Head of caudate nucleus (tissue), 42 donors: ENCODE data around the gene CELA3A.
A peak's percentile ranks its signal among the peaks of the same experiment; 100 is the strongest.
"Not testable (repeated sequence)": the region's sequence is repeated elsewhere in the genome, so short reads cannot be mapped to it uniquely, and the experiment has no call there.

Source experiments
- DNase-seq, 42 donors: peaks; one replicate each; pipeline versions ENCODE4 v3.0.0 to v3.0.0-alpha.2; 2020 to 2021; ENCODE audit warnings: mixed read lengths in 7 of 42
- intact Hi-C: fragments of 100-400 bp; cut with DNase I; formaldehyde crosslinking; loops from one replicate; pipeline ENCODE4 v1.15.0; 2022

The CELA3A gene

DNA sequence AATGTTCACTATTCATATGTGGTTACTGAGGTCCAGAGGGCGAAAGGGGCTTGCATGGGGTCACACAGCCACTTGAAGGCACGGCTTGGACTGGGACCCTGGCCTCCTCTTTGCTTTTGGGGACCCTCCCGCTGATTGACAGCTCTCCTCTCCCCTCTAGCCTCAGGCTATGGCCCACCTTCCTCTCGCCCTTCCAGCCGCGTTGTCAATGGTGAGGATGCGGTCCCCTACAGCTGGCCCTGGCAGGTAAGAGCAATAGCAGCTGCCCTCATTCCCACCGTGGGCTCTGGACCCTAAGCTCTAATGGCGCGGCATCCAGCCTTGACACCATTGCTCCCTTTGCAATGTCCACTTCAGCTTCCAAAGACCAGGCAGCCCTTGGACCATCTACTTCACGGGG is 23.2 kb upstream of the CELA3A start:
- intact Hi-C loops, DNase-seq: not testable (repeated sequence)

DNA sequence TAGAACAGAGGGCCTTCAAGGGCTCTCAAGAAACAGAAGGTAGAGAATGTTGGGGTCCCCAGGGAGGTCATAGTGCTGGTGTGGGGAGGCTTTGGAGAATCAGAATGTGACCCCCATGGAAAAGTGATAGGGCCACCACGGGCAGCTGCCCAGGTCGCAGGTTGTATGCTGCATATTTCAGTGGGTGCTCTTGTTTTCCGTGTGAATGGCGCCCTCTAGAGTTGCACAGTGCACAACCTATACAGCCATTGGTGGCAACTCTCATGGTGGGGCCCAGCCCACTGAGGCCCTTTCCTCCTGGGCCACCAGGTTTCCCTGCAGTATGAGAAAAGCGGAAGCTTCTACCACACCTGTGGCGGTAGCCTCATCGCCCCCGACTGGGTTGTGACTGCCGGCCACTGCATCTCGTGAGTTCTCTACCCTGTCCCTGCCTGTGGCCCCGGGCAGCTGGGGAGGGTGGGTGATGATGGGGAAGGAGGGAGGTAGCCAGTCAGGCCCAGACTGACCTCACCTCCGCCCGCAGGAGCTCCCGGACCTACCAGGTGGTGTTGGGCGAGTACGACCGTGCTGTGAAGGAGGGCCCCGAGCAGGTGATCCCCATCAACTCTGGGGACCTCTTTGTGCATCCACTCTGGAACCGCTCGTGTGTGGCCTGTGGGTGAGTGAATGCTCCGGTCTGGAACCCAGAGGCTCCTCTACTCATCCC is 20.8 kb upstream of the CELA3A start:
- intact Hi-C loops, result not testable (repeated sequence)
- DNase-seq, result peak in 5 of 42 donors; percentile 14 to 65 (median 30)

DNA sequence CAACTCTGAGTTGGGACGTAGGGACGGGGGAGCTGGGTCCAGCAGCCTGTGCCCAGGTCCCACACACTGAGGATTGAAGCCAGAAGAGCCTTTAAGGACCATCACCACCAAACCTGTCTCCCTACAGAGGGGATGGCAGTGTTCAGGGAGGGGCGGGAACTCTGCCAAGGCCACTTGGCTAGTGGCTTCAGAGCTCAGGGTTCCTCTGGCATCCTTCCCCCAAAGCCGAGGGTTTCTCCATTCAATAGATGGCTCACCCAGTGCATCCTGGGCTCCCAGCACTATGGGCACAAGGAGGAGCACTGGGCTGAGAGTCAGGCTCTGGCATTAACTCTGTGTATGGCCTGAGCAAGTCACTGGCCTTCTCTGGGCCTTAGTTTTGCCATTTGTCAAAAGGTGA is 20.2 kb upstream of the CELA3A start:
- DNase-seq, intact Hi-C loops: not testable (repeated sequence)

DNA sequence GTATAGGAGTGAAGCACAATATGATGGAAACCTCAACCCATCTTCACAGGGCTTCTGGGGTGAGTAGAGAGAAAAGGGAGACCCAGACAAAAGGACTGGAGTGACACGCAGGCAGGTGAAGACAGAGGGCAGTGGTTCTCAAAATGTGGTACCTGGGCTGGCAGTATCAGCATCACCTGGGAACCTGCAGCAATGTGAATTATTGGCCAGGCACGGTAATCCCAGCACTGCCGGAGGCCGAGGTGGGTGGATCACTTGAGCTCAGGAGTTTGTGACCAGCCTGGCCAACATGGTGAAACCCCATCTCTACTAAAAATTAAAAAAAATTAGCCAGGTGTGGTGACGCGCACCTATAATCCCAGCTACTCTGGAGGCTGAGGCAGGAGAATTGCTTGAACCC is 19.3 kb upstream of the CELA3A start:
- intact Hi-C loops, DNase-seq: not testable (repeated sequence)

DNA sequence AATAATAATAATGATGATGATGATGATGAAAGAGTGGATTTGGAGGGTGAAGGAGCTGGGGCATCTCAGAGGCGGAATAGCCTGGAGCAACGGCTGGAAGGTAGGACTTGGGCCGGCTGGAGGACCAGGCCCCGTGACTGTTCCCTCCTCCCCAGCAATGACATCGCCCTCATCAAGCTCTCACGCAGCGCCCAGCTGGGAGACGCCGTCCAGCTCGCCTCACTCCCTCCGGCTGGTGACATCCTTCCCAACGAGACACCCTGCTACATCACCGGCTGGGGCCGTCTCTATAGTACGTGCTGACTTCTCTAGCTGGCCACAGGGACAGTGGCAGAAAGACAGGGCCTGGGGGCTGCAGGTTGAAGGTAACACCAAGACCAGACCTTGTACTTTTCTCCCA is 17.9 kb upstream of the CELA3A start:
- DNase-seq, intact Hi-C loops: not testable (repeated sequence)

DNA sequence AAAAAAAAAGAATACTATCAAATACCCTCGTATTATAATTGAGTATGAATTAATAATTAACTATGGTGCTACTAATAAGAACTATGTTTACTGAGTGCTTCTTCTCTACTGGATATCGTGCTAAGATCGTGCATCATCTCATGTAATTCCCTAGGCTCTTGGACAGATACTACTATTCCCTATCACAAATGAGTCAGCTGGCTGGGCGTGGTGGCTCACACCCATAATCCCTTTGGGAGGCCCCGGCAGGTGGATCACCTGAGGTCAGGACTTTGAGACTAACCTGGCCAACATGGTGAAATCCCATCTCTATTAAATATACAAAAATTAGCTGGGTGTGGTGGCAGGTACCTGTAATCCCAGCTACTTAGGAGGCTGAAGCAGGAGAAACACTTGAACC is 15.6 kb upstream of the CELA3A start:
- intact Hi-C loops, DNase-seq: not testable (repeated sequence)

DNA sequence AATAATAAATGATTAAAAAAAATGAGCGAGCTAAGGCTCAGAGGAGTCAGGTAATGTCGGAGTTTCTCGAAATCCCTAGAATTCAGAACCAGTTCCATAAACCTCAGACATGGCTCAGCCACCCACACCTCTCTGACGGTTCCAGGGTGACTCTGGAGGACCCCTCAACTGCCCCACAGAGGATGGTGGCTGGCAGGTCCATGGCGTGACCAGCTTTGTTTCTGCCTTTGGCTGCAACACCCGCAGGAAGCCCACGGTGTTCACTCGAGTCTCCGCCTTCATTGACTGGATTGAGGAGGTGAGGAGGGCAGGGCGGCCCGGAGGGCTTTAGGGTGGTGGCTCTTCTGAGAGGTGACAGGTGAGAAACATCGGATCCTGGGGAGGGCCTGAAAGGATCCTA is 15.1 kb upstream of the CELA3A start:
- intact Hi-C loops, result not testable (repeated sequence)

DNA sequence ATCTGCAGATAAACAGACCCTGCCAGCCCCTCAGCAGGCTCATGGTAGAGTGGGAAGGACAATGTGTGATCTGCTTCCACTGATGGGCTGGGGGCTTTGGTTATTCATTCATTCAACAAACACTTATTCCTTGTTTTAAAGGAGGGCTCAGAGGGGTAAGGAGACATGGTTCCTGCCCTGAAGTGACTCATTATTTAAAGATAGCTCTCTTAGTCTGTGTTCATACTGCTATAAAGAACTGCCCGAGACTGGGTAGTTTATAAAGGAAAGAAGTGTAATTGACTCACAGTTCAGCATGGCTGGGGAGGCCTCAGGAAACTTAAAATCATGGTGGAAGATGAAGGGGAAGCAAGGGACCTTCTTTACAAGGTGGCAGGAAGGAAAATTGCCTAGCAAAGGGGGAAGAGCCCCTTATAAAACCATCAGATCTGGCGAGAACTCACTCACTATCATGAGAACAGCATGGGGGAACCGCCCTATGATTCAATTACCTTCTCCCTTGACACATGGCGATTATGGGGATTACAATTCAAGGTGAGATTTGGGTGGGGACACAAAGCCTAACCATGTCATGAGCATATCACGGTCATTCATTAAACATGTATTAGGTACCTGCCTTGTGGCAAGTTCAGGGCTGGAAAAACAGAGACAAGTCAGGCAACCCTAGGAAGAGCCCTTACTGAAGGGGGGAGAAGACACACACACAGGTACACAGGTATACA is 11.6 kb upstream of the CELA3A start:
- DNase-seq, intact Hi-C loops: not testable (repeated sequence)

More for the DNA sequence above, 15.1 kb upstream of the CELA3A start:
- DNase-seq, result not testable (repeated sequence)

DNA sequence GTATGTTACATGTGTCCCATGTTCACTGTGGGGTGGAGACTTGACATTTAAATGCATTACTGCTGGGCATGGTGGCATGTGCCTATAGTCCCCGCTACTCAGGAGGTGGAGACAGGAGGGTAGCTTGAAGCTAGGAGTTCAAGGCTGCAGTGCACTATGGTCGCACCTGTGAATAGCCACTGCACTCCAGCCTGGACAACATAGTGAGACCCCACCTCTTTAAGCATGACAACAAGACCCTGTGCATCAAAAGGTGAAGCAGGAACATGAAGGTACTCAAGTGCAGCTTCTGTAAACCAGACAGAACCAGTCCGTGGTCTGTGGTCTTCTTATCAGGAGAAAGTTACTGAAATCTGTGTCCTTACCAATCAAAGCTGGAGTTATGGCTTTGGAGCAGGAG is 9.3 kb upstream of the CELA3A start:
- intact Hi-C loops, DNase-seq: not testable (repeated sequence)

DNA sequence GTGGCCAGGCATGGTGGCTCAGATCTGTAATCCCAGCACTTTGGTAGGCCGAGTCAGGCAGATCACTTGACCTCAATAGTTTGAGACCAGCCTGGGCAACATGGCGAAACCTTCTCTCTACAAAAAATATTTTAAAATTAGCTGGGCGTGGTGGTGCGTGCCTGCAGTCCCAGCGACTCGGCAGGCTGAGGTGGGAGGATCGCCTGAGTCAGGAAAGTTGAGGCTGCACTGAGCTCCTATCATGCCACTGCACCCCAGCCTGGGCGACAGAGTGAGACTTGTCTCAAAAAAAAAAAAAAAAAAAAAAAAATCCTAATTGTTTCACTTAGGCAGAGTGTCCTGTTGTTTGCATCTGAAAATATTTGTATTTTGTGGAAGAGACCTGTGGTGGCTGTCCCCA is 6.7 kb upstream of the CELA3A start:
- peak in 1 of 42 donors; percentile 8 for DNase-seq
- intact Hi-C loops, result not testable (repeated sequence)

DNA sequence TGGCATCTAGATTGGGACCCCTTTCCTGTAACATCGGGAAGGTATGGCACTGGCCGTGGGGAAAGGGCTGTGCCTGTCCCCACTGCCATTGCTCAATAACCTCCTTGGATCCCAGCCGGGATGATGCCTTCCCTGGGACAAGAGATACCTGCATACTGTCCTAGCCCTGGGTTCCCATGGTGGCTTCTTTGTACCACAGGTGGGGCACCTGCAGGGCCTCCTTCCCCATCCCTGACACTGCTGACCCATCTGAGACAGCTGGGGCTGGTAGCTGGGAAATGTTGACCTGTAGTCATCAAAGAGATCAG is 4.8 kb upstream of the CELA3A start:
- intact Hi-C loops, DNase-seq: not testable (repeated sequence)

DNA sequence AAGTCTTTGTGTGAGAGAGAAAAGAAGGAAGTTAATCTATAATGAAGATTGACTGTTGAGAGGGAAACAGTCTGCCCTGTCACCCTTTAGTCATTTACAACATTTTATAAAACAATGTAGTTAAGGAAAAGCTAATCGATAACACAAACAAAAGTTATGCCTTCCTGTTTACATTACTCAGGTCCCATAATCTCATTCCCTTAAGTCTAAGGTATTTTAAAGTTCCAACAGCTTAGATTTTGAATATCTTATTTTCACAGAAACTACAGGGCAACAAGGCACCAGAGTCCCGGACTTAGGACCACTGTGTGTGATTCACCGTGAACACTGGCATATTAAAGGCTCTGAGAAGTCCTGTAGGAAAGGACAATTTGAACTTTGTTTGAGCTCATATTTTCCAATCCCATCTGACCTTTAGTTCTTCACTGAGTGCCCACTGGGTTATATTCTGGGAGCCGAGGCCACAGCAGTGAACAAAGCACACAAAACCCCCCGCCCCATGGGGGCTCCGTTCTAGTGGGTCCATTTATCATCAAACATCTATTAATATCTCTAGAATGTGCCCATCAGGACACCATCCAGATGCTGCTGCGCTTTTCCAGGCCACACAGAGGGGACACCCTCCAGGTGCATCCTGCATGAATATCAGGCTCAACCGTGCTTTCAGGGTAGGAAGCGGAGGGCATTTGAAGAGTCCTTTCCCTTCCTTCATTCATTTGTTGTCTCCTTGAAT is 3.4 kb upstream of the CELA3A start:
- DNase-seq, intact Hi-C loops: not testable (repeated sequence)

DNA sequence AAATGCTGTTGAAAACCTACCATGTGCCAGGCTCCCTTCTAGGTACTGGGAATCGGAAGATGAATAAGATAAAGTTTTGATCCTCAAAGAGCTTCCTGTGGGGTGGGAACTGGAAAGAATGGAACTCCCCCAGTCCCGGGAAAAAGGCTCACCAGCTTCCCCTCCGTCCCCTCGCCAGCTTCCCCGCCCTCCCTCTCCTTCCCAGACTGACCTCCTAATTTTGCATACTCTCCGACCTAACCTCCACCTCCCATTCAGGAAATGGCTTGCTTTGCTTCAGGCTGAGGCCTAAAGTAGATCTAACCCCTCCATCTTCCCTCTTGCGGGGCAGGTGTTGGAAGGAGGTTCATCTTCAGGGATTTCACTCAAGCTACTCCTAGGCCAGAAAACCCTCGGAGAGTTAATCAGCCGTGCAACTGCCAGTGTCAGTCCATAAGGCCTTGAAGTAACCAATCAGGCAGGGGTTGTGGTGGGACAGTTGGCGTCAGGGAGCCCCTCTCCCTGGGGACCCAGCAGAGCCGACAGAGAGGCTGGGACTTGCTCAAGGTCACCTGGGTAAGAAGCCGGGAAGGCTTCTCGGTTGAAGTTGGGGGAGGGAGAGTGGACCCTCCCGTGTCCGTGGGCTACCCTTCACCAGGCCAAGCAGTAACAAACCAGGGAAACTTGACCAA is 2.7 kb upstream of the CELA3A start:
- intact Hi-C loops, DNase-seq: not testable (repeated sequence)

DNA sequence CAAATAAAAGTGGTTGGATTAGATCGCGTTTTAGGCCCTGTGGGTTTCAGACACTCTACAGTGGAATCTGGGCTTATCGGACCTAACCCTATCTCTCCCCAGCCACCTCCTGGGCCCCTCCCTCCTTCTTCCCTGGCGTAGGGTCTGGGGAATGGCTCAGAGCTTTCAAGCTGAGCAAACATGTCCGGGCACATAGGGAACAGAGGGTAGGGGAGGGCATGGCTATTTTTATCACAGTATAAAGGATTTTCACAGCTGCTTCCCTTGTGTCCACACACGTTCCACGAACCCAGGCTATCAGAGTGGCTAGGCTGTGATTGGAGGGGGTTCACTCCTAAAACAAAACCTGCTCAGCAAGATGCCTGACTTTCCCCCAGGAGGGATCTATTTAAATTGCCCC is 1.8 kb upstream of the CELA3A start:
- DNase-seq, intact Hi-C loops: not testable (repeated sequence)

DNA sequence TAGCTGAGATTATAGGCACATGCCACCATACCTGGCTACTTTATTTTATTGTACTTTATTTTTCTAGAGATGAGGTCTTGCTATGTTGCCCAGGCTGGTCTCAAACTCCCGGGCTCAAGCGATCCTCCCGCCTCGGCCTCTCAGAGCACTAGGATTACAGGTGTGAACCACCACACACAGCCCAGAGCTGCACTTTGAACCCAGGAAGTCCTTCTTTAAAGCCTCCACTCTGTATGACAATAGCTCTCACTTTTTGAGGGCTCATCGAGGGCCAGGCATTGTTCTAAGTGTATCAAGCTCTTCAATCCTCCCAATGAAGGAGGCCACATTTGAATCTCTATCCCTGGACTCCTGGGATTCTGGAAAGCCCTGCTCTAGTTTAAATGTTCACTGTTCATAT is 1.0 kb downstream of the CELA3A start:
- intact Hi-C loops, DNase-seq: not testable (repeated sequence)

DNA sequence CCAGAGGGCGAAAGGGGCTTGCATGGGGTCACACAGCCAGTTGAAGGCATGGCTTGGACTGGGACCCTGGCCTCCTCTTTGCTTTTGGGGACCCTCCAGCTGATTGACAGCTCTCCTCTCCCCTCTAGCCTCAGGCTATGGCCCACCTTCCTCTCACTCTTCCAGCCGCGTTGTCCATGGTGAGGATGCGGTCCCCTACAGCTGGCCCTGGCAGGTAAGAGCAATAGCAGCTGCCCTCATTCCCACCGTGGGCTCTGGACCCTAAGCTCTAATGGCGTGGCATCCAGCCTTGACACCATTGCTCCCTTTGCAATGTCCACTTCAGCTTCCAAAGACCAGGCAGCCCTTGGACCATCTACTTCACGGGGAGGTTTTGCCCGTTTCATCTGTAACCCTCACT is 1.4 kb downstream of the CELA3A start:
- intact Hi-C loops, DNase-seq: not testable (repeated sequence)

DNA sequence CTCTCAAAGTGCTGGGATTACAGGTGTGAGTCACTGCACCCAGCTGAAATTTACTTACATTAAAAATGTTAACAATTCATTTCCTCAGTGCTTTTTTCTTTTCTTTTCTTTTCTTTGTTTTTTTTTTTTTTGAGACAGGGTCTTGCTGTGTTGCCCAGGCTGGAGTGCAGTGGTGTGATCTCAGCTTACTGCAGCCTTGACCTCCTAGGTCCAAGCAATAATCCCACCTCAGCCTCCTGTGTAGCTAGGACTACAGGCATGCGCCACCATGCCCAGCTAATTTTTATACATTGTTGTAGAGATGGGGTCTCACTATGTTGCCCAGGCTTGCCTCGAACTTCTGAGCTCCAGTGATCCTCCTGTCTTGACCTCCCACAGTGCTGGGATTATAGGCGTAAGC is 2.5 kb downstream of the CELA3A start:
- DNase-seq, intact Hi-C loops: not testable (repeated sequence)

DNA sequence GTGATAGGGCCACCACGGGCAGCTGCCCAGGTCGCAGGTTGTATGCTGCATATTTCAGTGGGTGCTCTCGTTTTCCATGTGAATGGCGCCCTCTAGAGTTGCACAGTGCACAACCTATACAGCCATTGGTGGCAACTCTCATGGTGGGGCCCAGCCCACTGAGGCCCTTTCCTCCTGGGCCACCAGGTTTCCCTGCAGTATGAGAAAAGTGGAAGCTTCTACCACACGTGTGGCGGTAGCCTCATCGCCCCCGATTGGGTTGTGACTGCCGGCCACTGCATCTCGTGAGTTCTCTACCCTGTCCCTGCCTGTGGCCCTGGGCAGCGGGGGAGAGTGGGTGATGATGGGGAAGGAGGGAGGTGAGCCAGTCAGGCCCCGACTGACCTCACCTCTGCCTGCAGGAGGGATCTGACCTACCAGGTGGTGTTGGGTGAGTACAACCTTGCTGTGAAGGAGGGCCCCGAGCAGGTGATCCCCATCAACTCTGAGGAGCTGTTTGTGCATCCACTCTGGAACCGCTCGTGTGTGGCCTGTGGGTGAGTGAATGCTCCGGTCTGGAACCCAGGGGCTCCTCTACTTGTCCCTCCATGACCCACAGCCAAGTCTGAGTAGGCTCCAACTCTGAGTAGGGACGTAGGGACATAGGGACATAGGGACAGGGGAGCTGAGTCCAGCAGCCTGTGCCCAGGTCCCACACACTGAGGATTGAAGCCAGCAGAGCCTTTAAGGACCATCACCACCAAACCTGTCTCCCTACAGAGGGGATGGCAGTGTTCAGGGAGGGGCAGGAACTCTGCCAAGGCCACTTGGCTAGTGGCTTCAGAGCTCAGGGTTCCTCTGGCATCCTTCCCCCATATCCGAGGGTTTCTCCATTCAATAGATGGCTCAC is 4.0 kb downstream of the CELA3A start:
- peak in 29 of 42 donors; percentile 15 to 65 (median 41) for DNase-seq
- intact Hi-C loops, result not testable (repeated sequence)
